ENCODE measurements around the gene FCSK. TPM values are rescaled to one million over a fixed set of nuclear protein-coding genes. Genes with fewer than 3 reads are reported as not detected.

The FCSK gene
- total and polyA plus RNA-seq, 2 of the 13 experiments (the other 11 are each of a cell fraction or from before 2014, with no cell fraction given), result 9.1 to 19.2 TPM

- no peak for TF ChIP-seq CCAR2 (optimal IDR thresholded peaks at IDR 0.05; ENCODE audit: low read depth, low read length)
- TF ChIP-seq ZNF337 (CRISPR knock-in tag; IDR thresholded peaks at IDR 0.05; ENCODE audit: borderline replicate concordance, low read depth), result no peak
- no peak for TF ChIP-seq U2AF2 (IDR thresholded peaks at IDR 0.05; ENCODE audit: low read depth, low read length)
- TF ChIP-seq ZBTB3 (CRISPR knock-in tag; IDR thresholded peaks at IDR 0.05; ENCODE audit: borderline replicate concordance, low read depth), result no peak
- TF ChIP-seq FOSL2 (CRISPR knock-in tag; IDR thresholded peaks at IDR 0.05), result peak; percentile 68
- no peak for TF ChIP-seq ZZZ3 (CRISPR knock-in tag; IDR thresholded peaks at IDR 0.05; ENCODE audit: borderline replicate concordance)
- TF ChIP-seq PPARG (CRISPR knock-in tag; conservative IDR thresholded peaks at IDR 0.05), result peak; percentile 74; the same call in 1 of the 2 replicates
- no peak for TF ChIP-seq ZNF468 (CRISPR knock-in tag; IDR thresholded peaks at IDR 0.05)
- TF ChIP-seq HOXA9 (CRISPR knock-in tag; IDR thresholded peaks at IDR 0.05; ENCODE audit: borderline replicate concordance), result no peak
- no peak for TF ChIP-seq ZNF383 (CRISPR knock-in tag; IDR thresholded peaks at IDR 0.05; ENCODE audit: borderline replicate concordance)
Measured at GRCh38 chr16:70422543-70422942, 31.9 kb upstream of the FCSK start (continued).

DNA sequence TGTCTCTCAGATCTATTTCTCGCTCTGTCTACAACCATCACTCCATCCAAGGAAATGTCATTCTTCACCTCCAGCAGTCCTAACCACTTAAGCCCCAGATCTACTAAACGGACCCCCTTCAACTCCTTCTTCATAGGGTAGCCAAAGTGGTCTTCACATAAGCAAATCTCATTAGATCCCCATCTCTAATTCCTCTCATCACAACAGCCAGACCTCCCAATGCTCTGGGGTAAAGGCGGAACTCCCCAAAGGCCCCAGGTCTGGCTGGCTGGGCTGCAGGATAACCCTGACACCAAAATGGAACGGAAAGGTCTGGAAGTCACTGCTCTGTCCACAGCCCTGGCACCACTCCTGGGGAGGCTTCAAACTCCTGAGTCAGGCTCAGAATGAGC is 26.6 kb upstream of the FCSK start:
- Histone ChIP-seq H3K27ac (ENCODE audit: extremely low read length, insufficient read depth, low read length) (peak overlapping the region; percentile 96), H3K4me1 (ENCODE audit: insufficient read depth, low read length) (peaks cover 90% of the 10 kb centered on the region), H3K9me3 (ENCODE audit: low read length) (no peaks in the 10 kb centered on the region), H3K9ac (ENCODE audit: insufficient read depth, low read depth, low read length) (peak overlapping the region; percentile 73), H3K27me3 (ENCODE audit: control insufficient read depth in 1 of 2, insufficient read depth in 2 of 2, low read length in 2 of 2) (no peaks in the 10 kb centered on the region), H3K4me3 (replicated peaks in 1 of 3; ENCODE audit: insufficient read depth in 1 of 3, low read depth in 2 of 3, low read length in 3 of 3) (peak overlapping the region; percentile 9 to 64 (median 47)), H4K20me1 (ENCODE audit: insufficient read depth, low read length) (no peaks in the 10 kb centered on the region), H3K4me2 (ENCODE audit: low read depth, low read length) (peak overlapping the region; percentile 90), H3K36me3 (replicated peaks in 1 of 2; ENCODE audit: control insufficient read depth in 1 of 2, insufficient read depth in 2 of 2, low read length in 2 of 2) (peaks cover 5 to 14% of the 10 kb centered on the region in 2 experiments; a peak in 3 of 5 replicates), H2AFZ (ENCODE audit: low read length) (no peak overlapping the region), H3K79me2 (ENCODE audit: insufficient read depth, low read length) (peaks cover 63% of the 10 kb centered on the region)
- in situ Hi-C loops (cut with HindIII; ENCODE audit: extremely low pct_ligation_motif_present, low pct_unique_long_range_greater_than_20kb) (no loop called here), intact Hi-C loops (cut with micrococcal nuclease; ENCODE audit: unreplicated experiment) (loop anchor here (1.0 kb wide), 2 partner anchors 10 to 27 kb away; partner anchors contain the start of gene FCSK)
- POLR2A ChIA-PET, result interaction anchor here (0.5 to 3.7 kb wide), 23 partner anchors 10 to 334 kb away, joined by 3 to 75 read pairs (median 5); partner anchors contain the start of genes AARS1, COG4, DDX19A and FCSK
- DNase-seq (ENCODE audit: low spot score) (no peak), ATAC-seq (no peak), FAIRE-seq (no peak)
- CTCF ChIA-PET (ENCODE audit: low intra/inter-chr PET ratio, low total read pairs), result no interaction called here
- TSS peak; percentile 42 for BruUV-seq (replicated peaks)
- 36% methylated on average over 4 of the region's 4 CpGs for WGBS (ENCODE audit: low lambda C conversion rate)
- peak; percentile 16; the same call in 1 of the 2 replicates for TF ChIP-seq BRD4 (CRISPR knock-in tag; IDR thresholded peaks at IDR 0.05)
- 0 out of 2 replicates have a peak, but pooled peaks have one; percentile 30 for TF ChIP-seq NFATC3 (CRISPR knock-in tag; IDR thresholded peaks at IDR 0.05)
- TF ChIP-seq KDM4B (CRISPR knock-in tag; IDR thresholded peaks at IDR 0.05), result no peak
- no peak for TF ChIP-seq GRHL1 (CRISPR knock-in tag; conservative IDR thresholded peaks at IDR 0.05)
- no peak for TF ChIP-seq ATF1 (CRISPR knock-in tag; IDR thresholded peaks at IDR 0.05)
- TF ChIP-seq HNF4G (IDR thresholded peaks at IDR 0.05; ENCODE audit: borderline replicate concordance, low read depth, low read length), result no peak
- TF ChIP-seq HNF4G (CRISPR knock-in tag; IDR thresholded peaks at IDR 0.05; ENCODE audit: borderline replicate concordance, low read depth), result no peak
- 0 out of 2 replicates have a peak, but pooled peaks have one; percentile 69 for TF ChIP-seq ZNF224 (CRISPR knock-in tag; IDR thresholded peaks at IDR 0.05)
- TF ChIP-seq, protein P1, sequence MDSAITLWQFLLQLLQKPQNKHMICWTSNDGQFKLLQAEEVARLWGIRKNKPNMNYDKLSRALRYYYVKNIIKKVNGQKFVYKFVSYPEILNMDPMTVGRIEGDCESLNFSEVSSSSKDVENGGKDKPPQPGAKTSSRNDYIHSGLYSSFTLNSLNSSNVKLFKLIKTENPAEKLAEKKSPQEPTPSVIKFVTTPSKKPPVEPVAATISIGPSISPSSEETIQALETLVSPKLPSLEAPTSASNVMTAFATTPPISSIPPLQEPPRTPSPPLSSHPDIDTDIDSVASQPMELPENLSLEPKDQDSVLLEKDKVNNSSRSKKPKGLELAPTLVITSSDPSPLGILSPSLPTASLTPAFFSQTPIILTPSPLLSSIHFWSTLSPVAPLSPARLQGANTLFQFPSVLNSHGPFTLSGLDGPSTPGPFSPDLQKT (CRISPR knock-in tag; IDR thresholded peaks at IDR 0.05; ENCODE audit: borderline replicate concordance), result no peak
- TF ChIP-seq ZNF878 (CRISPR knock-in tag; IDR thresholded peaks at IDR 0.05), result peak; percentile 73; the same call in 1 of the 2 replicates
- TF ChIP-seq, protein P2, sequence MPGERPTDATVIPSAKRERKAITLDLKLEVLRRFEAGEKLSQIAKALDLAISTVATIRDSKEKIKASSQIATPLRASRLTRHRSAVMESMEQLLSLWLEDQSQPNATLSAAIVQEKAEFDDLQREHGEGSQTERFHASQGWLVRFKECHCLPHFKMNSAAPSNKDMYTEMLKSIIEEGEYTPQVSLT (CRISPR knock-in tag; IDR thresholded peaks at IDR 0.05; ENCODE audit: borderline replicate concordance, low read depth), result peak; percentile 94; the same call in 1 of the 2 replicates
- TF ChIP-seq NKX3-1 (CRISPR knock-in tag; IDR thresholded peaks at IDR 0.05), result 0 out of 2 replicates have a peak, but pooled peaks have one; percentile 3

All from HepG2 (cell line).